Stimulated activated CD4-positive, alpha-beta T cell treated with anti-CD3 and anti-CD28 coated beads, Interleukin-15, amount 100 ng/mL, for 48 hours (primary cell): ENCODE measurements around the gene ATXN2.

Experiments used
- DNase-seq, 2 donors: peaks; one replicate each; pipeline ENCODE4 v3.0.0-alpha.2; 2020; ENCODE audit warnings: low read depth in 2 of 2

Gene ATXN2

DNA sequence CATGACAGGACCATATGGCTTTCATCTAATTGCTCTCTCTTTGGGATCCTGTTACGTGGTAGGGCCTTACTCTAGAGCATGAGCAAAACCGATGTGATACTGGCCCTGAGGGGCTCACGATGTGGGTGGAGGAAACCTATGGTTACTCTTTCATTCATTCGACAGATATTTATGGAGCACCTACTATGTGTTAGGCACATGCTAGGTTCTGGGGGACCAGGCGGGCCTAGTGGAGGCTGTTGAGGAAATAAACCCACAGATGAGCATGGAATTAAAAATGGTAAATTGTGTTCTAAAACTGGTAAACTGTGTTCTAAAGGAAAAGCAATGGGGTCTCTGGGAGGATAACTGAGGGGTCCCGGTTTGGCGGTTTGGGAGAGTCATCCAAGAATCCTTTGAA, 178.6 kb downstream of the ATXN2 start:
- no peak for DNase-seq

DNA sequence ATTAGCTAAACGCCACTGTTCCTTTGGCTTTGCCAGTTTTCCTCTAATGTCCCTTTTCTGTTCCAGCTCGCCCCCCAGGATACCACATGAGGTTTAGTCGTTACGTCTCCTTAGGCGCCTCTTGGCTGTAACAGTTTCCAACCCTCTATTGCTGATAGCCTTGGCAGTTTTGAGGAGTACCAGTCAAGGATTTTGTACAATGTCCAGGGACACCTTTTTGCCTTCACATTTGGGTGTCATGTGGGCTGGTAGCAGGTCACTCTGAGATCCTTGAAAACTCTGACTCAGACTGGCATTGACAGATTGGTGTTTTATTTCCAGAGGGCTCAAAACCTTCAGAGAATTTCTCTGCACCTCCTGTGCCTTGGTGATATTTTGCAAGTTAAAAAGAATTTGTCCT, 179.3 kb downstream of the ATXN2 start:
- DNase-seq = no peak

DNA sequence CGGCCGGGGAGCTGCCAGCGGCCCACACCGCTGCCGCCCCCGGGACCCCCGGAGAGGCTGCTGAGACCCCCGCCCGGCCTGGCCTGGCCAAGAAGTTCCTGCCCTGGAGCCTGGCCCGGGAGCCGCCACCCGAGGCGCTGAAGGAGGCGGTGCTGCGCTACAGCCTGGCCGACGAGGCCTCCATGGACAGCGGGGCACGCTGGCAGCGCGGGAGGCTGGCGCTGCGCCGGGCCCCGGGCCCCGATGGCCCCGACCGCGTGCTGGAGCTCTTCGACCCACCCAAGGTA, 180.6 kb downstream of the ATXN2 start:
- DNase-seq = no peak

DNA sequence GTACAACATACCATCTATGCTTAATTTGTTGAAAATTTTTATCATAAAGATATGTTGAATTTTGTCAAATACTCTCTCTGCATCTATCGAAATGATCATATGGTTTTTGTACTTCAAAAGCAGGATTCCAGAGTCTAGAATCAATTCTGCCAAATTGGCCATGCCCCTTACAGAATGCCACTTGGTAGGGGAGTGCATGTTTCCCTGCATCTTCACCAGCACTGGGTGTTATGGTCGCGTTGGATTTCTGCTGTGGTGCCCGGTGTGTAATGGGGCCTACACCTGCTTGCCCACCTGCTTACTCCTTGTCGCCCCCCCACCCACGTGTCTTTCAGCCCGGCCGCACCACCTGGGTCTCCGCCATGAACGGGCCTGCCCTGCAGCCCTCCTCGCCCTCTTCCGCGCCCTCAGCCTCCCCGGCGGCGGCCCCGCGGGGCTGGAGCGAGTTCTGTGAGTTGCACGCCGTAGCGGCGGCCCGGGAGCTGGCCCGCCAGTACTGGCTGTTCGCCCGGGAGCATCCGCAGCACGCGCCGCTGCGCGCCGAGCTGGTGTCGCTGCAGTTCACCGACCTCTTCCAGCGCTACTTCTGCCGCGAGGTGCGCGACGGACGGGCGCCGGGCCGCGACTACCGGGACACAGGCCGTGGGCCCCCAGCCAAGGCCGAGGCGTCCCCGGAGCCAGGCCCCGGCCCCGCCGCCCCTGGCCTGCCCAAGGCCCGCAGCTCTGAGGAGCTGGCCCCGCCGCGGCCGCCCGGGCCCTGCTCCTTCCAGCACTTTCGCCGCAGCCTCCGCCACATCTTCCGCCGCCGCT, 181.1 kb downstream of the ATXN2 start:
- DNase-seq = no peak

DNA sequence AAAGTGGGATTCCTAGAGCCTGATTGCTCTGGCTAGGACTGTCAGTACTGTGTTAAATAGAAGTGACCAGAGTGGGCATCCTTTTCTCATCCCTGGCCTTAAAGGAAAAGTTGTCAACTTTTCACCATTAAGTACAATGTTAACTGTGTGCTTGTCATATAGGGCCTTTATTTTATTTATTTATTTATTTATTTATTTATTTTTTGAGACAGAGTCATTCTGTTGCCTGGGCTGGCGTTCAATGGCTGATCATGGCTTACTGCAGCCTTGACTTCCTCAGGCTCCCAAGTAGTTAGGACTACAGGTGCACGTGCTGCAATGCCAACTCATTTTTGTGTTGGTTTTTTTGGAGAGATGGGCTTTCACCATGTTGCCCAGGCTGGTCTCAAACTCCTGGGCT, 181.8 kb downstream of the ATXN2 start:
- no peak for DNase-seq

DNA sequence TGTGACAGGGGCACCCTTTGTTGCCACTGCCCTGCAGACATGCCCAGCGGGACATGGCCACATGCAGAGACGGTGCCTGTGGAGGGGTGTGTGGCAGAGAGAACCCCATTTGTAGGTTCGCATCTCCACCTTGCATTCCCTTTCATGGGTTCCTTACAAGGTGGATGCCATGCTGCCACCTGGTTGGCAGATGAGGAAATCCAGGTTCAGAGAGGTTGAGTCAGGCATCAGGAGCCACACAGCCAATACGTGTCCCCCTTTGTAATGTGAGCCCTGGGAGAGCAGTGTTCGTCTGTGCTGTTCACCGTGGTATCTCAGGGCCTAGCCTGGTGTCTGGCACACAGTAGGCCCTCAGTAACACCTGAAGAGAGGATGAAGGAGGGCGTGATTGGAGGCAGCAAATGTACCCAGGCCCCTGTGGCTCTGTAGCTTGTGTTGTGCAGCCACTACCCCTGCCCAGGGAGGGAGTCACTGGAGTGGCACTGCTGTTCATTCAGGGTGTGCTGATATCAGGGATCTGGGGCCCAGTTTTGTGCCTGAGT, 184.3 kb downstream of the ATXN2 start:
- DNase-seq = no peak

DNA sequence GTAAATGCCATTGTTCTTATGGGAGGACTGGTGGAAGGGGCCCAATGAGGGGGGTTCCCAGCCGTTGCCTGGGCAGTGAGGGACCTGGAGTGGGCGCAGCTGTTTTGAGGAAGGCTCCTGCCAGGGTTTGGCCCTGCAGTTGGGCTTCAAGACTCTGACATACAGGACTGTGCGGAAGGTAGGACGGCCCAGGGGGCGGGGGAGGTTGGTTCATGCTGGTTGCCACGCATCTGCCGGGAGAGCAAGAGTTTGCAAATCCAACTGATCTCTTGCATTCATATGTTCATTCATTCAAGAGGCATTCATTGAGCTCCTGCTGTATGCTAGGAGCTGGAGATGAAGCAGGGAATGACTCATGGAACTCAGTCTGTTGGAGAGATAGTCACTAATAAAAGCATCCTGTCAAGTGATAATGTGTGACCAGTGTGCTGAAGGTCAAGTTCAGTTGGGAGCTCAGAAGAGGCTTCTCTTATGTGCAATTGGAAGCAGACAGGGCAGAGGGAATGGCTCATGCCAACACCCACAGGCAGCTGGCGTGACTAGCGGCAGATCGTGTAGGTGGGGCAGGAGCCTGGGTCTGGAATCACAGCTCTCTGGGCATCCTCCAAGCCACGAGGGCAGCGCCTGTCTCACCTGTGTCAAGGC, 185.6 kb downstream of the ATXN2 start:
- no peak for DNase-seq

DNA sequence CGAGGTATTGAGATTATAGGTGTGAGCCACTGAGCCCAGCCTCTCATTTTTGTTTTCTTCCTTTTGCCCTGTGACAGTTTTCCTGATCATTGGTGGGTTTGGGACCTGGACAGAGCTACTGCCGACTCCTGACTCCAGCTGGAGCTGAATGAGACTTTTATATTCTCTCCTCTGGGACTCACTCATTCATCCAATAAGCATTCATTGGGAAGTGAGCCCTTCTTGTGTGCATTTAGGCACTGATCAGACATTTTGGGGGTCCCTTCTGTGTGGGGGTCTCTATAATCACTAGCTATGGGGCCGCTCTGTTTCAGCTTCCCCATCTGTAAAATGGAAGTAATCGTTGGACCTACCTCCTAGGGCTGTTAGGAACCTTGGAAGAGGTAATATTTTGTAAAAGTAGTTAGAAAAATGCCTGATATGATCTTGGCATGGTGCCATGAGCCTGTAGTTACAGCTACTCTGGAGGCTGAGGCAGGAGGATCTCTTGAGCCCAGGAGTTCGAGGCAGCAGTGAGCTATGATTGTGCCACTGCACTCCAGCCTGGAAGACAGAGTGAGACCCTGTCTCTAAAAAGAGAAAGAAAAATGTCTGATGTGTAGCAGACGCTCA, 186.2 kb downstream of the ATXN2 start:
- no peak for DNase-seq

DNA sequence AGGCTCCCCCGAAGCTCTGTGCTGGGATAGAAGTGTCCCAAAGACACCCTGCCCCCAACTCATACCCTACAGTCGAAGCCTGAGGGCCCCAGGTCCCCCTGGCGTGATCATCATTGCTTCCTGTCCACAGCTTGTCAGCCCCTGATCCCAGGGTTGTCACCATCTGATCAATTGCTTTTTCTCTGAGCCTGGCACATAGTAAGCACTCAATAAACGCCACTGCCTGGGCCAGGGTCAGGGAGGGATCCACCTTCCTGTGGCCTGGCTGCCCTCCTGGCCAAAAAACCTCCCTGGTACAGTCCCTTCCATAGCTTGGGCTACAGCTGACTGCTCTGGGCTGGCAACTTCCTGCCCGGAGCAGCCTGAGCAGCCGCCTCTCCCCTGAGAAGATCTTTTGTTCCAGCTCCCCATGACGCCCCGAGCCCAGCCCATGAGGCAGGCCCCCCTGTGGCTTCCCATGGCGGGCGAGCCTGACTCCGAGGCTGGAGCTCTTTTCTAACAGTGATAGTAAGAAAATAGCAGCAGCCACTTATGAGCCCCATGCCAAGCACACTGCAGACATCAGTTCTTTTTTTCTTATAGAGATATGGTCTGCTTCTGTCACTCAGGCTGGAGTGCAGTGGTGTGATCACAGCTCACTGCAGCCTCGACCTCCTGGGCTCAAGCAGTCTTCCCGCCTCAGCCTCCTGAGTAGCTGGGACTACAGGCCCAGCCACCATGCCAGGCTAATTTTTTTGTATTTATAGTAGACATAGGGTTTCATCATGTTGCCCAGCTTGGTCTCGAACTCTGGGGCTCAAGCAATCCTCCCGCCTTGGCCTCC, 186.9 kb downstream of the ATXN2 start:
- DNase-seq = no peak

DNA sequence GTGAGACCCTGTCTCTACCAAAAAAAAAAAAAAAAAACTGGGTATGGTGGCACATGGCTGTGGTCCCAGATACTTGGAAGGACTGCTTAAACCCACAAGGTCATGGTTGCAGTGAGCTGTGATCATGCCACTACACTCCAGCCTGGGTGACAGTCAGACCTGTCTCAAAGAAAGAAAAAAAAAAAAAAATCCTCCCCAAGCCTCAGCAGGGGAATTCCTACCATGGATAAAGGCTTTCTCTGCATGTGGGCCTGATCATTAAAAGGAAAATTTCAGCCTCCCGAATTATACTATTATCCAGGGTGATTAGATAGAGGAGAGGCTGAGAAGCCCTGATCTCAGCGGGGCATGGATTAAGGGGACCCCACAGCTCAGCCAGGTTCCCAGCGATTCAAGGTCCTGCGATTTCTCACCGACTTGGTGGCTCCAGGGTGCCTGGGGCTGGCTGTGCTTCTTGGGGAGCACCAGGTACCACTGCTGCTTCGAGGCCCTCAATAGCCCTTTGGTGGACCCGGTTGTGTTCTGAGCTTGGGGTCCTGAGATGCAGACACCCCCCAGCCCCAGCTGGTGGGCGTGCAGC, 187.8 kb downstream of the ATXN2 start:
- DNase-seq = no peak

DNA sequence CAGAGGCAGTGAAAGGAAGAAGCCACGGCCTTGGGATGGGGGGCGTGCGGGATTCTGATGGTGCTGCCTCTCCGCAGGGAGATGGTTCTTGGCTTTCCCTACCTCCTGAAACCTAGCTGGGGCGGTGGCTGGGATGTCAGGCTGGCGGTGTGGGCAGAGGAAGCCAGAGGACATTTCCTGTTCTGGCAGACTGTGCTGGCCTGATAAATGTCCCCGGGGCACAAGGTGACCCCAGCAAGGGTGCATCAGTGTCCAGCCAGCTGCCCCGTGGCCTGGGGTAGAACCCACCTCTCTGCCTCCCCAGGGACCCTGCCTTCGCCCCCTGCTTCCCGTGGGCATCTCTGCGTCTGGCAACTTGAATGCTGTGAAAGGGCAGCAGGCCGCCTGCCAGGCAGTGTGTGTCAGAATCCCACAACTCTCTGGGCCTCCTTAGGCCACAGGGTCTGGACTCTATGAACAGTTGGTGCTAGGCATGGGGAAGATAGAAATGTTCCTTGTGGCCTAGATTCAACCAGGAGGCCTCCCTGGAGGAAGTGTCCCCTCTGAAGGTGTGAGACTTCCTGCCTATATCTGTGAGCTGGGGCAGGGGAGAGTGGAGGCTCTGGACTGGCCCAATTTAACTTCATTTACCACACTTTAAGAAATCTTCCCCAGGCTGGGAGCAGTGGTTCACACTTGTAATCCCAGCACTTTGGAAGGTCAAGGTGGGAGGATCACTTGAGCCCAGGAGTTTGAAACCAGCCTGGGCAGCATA, 188.5 kb downstream of the ATXN2 start:
- no peak for DNase-seq

DNA sequence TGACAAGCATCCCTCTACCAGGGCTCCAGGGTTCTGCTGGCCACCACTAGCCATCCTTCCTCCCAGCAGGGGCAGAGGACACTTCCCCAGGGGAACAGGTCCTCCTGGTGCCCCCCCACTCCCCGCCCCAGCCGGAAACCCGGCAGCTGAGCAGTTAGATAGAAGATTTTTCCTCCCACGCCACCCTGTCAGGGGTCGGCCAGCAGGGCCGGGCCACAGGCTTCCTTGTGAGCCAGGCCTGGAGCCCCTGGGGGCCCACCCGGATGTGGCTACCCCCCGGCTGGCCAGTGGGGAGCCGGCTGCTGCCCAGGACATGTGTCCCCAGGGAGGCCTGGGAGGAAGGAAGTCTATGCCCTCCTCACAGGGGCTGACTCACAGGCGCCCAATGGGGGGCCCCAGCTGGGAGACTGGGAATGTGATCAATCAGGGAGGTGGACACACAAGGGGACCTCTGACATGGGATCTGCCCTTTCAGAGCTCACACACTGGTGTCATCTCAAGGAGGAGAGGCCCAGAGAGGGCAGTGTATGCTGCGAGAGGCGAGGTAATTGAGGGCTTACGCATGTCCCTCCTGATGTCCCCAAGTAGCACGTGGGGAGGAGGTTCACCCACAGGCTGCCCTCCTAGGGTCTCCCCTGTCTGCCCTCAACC, 189.2 kb downstream of the ATXN2 start:
- DNase-seq = no peak

DNA sequence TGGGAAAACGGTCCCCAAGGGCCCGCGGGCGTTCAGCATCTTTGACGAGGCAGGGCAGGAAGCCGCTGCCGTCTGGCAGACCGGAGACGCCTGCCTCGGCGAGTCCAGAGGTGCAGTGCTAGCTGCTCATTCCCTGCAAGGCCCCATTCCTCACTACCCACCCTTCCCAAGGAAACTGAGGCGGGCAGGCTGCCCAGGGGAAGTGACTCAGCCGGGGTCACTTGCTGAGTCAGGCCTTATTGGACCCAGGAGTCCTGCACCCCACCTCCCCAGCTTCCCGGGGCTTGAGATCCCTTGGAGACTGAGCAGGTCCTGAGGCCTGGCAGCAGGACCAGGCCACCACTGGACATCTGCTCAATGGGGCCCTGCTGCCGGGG, 189.7 kb downstream of the ATXN2 start:
- no peak for DNase-seq

DNA sequence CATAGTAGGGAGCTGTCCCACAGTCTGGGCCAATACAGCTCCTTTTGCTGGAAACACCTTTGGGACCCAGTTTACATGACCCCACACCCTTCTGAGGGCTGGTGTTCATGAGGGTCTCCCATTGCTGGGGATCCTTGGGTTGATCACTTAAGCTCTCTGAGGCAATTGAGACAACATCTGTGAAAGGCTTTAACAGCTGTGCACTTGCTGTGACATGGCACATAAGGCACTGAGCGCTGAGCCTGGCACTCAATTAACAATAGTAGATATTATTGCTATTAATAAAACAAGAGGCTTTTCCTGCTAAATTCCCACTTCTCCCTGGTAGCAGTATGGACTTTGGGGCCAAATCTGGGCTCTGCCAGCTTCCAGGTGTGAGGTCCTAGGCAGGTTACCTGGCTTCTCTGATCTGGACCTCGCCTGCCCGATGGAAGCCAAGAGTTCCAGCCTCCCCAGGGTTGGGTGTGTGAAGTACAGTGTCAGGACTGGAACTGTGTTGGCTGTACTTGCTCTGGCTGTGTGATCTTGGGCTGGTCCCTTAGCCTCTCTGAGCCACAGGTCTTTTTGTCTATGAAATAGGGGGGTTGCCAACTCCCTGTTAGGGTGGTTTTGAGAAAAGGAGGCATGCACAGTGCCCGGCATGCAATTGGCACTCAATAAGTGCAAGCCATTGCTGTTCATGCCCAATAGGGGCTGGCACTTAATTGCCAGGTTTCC, 190.3 kb downstream of the ATXN2 start:
- DNase-seq = no peak

DNA sequence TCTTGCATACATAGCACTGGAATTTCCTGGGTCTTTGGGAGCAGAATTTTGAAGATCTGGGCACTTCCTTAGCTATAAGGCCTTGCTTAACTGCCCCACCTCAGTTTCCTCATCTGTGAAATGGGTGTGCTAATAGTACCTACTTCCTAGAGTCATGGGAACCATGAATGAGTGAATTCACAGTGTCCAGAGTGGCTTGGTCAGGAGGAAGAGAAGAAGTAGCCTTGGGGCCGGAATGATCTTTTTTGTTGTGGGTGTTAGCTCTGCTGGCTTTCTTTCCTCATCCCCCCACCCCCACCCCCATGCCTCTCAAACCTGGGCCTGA, 191.0 kb downstream of the ATXN2 start:
- DNase-seq = no peak

DNA sequence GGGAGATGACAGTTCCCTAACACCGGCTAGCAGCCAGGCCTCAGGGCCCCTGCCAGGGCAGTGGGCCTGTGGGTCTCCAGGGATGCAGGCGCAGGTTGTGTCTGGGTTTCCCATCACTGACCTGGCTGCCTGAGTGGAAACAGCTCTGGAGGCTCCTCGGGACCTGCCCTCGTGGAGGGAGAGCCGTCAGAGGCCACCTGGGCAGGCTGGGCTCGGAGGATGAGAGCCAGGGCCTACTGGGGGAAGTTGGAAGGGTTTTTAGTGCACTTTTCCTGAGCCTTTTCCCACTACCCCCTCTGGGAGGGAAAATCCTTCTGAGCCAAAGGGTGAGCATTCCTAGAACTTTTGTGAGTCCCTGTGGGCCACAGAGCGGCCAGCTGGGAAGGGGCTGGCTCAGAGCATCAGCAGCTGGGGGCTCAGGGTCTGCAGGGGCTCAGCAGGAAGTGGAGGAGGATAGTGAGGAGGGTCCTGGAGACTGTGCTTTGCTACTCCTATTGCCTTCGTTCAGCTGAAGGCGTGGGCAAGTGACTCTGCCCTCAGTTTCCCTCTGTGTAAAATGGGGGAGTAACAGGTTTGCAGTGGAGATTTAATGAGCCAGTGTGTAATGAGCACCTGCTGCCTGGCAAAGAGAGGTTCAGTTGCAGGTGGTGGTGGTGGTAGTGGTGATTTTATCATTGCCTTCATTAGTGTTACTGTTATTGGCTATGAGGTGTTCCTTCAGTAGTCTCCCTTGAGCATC, 191.6 kb downstream of the ATXN2 start:
- DNase-seq = no peak

DNA sequence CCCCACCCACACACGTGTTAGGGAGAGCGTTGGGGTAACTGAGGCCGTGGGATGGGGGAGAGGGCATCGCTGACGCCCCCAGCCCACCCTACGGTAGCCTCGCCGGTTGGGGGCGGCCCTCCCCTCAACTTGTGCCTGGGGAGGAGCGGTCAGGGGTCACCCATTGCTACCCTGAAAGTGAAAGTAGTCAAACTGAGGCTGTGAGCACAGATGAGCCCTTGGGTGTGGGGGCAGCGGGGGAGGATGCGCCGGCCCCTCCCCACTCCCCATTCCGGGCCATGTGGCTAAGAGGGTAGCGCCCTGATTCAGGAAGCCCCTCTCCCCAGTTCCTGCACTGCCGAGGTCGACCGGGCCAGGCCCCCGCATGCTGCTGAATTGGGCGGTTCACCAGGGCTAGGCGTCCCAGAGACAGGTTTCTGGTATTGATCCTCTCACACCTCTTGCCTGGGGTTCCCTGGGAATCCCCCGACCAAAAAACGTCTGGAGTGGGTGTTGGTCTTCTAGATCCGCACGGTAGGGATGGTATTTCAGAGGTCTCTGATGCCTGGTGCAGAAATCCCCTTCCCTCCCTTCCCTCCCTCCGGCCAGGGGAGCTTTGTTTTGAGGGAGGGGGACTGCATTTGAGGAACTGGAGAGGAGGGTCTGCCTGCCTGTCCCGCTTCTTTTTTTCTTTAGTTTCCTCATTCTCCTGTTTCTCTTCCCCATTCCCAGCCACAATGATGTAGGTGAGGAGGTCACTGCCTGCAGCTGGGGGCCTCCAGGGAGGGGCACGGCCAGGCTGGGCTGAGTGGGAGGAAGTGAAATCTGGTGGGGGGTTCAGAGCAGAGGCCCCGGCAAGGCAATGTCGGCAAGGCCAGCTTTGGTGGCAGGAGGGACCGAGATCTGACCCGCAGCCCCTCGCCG, 192.4 kb downstream of the ATXN2 start:
- no peak for DNase-seq

DNA sequence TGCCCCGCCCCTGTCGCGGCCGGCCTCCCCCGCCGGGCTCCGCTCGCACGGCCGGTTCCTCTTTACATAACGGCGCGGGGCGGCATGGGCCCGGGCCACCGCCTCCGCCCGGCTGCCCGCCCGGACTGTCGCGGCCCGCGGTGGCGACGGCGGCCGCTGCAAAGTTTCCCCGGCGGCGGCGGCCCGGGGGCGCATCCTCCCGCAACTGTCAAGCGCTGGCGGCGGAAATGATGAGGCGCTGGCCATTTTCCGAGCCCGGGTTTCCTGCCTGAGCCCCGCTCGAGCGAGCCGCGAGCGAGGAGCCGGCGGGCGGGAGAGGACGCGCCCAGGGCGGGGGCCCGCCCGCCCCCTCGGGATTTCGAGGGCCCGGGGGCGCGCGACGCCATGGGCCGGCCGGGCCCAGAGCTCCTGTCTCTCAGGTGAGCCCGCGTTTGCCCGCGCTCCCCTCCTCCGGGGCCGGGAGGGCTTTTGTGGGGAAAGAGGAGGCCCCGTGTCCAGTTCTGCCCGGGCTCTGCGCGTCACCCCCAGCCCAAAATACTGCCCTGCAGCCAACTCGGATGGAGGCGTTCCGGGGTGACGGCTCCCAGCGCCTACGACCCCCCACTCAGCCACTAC, 193.1 kb downstream of the ATXN2 start, which contains the start of gene SH2B3:
TSS of gene SH2B3 (plus strand) at position 65 of the 615 bp plus-strand sequence. CDS start 12,223 bp downstream, outside the sequence.
- peak; percentile 58 to 66 for DNase-seq
